Lung (tissue), 12 donors: ENCODE results near the gene CDC14A. TPM values are rescaled to one million over a fixed set of nuclear protein-coding genes. Genes with fewer than 3 reads are reported as not detected.

Source experiments
- ATAC-seq: fragments of 200-7000 bp; cut with Tn5 transposase; one replicate; pipeline ENCODE4 v1.9.1; 2020; ENCODE audit warnings: moderate number of reproducible peaks; ENCODE audit not compliant: insufficient read depth, low FRiP score
- DNase-seq, 3 donors: peaks; one replicate each; pipeline ENCODE4 v3.0.0-alpha.2; 2013 to 2017
- H3K27ac ChIP-seq, 2 donors: one replicate each; pipeline ENCODE4 v1.5.1; 2013; ENCODE audit warnings: mild to moderate bottlenecking in 2 of 2, moderate library complexity in 2 of 2, control low read depth in 1 of 2, inconsistent platforms in 1 of 2, low read depth in 1 of 2, low read length in 1 of 2
- H3K27me3 ChIP-seq, 3 donors: one replicate each; pipeline ENCODE4 v1.5.1; 2013; ENCODE audit warnings: low read length in 2 of 3; ENCODE audit not compliant: control insufficient read depth in 3 of 3, insufficient read depth in 3 of 3
- H3K36me3 ChIP-seq, 4 donors: one replicate each; pipeline ENCODE4 v1.5.1; 2013; ENCODE audit warnings: low read length in 4 of 4, mild to moderate bottlenecking in 1 of 4, moderate library complexity in 1 of 4; ENCODE audit not compliant: control insufficient read depth in 4 of 4, insufficient read depth in 4 of 4
- H3K4me1 ChIP-seq, 5 donors: one replicate each; pipeline ENCODE4 v1.5.1; 2013; ENCODE audit warnings: low read length in 5 of 5, mild to moderate bottlenecking in 2 of 5, moderate library complexity in 1 of 5; ENCODE audit not compliant: control insufficient read depth in 5 of 5, insufficient read depth in 5 of 5
- H3K4me3 ChIP-seq: one replicate; pipeline ENCODE4 v1.5.1; 2013; ENCODE audit warnings: mild to moderate bottlenecking, control low read depth, moderate library complexity
- H3K9ac ChIP-seq, 2 donors: one replicate each; pipeline ENCODE4 v1.5.1; 2013; ENCODE audit warnings: low read length in 2 of 2, control low read depth in 1 of 2; ENCODE audit not compliant: insufficient read depth in 1 of 2
- H3K9me3 ChIP-seq, 4 donors: one replicate each; pipeline ENCODE4 v1.5.1; 2013; ENCODE audit warnings: low read length in 3 of 4, mild to moderate bottlenecking in 1 of 4, moderate library complexity in 1 of 4; ENCODE audit not compliant: control insufficient read depth in 4 of 4, insufficient read depth in 3 of 4
- WGBS, 2 donors: extraction: QIAGEN DNeasy Blood & Tissue Kit; methylation state at CpG; one replicate each; pipeline ENCODE4 v1.1.7; 2013; 5-methylcytosine and 5-hydroxymethylcytosine counted together
- polyA plus RNA-seq, 2 donors: library from polyadenylated mRNA; stranded (reverse); fragments of 200-250 nt; gene quantifications; one replicate each; pipeline ENCODE4 v1.2.1, GENCODE V29; 2013
- total RNA-seq, 2 donors: library from RNA; depleted of rRNA in 1 of 2; stranded (reverse); fragments of >200 nt in 1 of 2; gene quantifications; one replicate each; pipeline ENCODE4 v1.2.1, GENCODE V29; 2014 to 2021
- TF ChIP-seq, protein P1 (sequence below): IDR thresholded peaks from 2 replicates; pipeline ENCODE4 v1.5.1; 2012; ENCODE audit warnings: mild to moderate bottlenecking; ENCODE audit errors: control extremely low read depth, extremely low read depth
- donor health status: control.
- donor health status: control.
- donor health status: Bipolar disorder and iron deficiency.
- donor health status: healthy.
- donor health status: DM: yes; HTN: yes; CAD: no.

CDC14A gene
- total and polyA plus RNA-seq, 4 donors = 3.6 to 45.4 (median 12.1) TPM

DNA sequence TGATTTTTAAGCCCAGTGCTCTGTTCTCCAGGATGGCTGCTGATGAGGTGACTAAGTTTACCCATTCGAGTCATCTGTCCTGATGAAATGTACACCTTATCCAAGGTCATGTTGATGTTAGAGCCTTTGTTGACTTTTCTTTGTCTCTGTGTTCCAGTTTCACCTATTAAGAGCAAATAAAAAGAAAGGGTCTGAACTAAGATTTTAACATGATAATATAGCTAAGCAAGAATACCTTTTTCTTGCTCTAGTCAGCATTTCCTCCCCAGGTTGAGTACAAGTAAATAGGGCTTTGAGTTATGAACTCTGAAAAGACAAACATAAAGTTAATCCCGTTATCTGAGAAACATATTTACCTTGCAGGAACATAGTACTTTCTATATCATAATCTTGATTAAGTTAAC, 133.6 kb downstream of the CDC14A start:
- Histone ChIP-seq H3K27me3 (no peaks in the 10 kb centered on the region), H3K9me3 (no peaks in the 10 kb centered on the region), H3K9ac (no peak overlapping the region), H3K27ac (no peak overlapping the region), H3K36me3 (peaks cover 0 to 3% (median 1%) of the 10 kb centered on the region in 4 donors), H3K4me3 (no peak overlapping the region), H3K4me1 (no peaks in the 10 kb centered on the region)
- 82 to 90% methylated on average over 2 of the region's 2 CpGs for WGBS, 2 donors
- DNase-seq = no peak
- TF ChIP-seq, protein P1, sequence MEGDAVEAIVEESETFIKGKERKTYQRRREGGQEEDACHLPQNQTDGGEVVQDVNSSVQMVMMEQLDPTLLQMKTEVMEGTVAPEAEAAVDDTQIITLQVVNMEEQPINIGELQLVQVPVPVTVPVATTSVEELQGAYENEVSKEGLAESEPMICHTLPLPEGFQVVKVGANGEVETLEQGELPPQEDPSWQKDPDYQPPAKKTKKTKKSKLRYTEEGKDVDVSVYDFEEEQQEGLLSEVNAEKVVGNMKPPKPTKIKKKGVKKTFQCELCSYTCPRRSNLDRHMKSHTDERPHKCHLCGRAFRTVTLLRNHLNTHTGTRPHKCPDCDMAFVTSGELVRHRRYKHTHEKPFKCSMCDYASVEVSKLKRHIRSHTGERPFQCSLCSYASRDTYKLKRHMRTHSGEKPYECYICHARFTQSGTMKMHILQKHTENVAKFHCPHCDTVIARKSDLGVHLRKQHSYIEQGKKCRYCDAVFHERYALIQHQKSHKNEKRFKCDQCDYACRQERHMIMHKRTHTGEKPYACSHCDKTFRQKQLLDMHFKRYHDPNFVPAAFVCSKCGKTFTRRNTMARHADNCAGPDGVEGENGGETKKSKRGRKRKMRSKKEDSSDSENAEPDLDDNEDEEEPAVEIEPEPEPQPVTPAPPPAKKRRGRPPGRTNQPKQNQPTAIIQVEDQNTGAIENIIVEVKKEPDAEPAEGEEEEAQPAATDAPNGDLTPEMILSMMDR = no peak
- ATAC-seq = no peak

DNA sequence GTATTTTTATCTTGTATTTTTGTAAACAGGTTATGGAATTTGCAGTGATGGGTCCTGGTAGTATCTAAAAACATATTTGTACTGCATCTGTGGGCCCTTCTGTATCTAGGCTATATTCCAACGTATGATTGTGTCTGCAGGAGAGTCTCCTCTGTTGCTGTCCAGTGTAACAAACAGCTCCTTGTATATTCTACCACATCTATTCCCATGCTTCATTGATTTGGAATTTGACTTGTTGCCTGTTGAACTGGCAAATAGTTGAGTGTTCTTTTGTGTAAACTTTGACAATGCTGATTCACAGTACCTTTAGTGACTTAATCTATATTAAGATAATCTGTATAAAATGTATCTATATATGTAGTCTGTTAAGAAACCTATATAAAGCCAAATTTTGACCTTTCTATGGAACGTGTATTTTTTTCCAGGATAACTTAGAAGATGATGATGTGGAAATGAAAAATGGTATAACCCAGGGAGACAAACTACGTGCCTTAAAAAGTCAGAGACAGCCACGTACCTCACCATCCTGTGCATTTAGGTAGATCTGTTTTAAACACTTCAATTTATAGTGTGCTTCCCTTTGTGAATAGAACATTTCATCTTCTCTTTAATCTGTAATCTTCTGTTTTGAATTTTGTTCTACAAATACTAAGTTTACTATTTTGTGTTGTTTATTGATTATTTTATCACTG, 142.2 kb downstream of the CDC14A start:
- Histone ChIP-seq H3K9ac (no peak overlapping the region), H3K4me1 (peaks cover 0 to 2% (median 0%) of the 10 kb centered on the region in 5 donors), H3K27me3 (no peaks in the 10 kb centered on the region), H3K4me3 (no peak overlapping the region), H3K27ac (no peak overlapping the region), H3K9me3 (no peaks in the 10 kb centered on the region), H3K36me3 (peaks cover 10 to 18% (median 16%) of the 10 kb centered on the region in 4 donors)
- ATAC-seq = no peak
- WGBS, 2 donors = 96% methylated on average over 4 of the region's 4 CpGs
- TF ChIP-seq, protein P1 = no peak
- no peak for DNase-seq

DNA sequence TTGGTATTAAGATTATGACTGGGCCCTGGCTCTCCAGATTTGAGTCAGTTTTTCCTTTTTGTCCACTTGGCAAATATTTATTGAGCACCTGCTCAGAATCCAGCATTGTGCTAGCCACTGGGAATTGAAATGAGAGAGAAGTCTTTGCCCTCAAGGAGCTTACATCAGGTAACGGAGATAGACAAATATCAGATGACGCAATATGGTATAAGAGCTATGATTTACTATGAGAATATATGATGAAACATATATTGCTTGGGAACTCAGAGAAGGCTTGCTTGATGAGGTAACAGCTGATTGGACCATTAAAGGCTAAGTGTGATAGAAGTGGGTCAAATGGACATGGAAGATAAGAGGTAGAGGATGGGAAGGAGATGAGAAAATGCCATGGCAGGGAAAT, 144.6 kb downstream of the CDC14A start:
- DNase-seq (no peak), ATAC-seq (no peak)
- no peak overlapping the region for H3K4me3 ChIP-seq
- H3K9ac ChIP-seq = no peak overlapping the region
- peaks cover 11 to 33% (median 17%) of the 10 kb centered on the region in 4 donors for H3K36me3 ChIP-seq
- H3K27ac ChIP-seq = no peak overlapping the region
- H3K4me1 ChIP-seq = peaks cover 0 to 2% (median 0%) of the 10 kb centered on the region in 5 donors
- no peaks in the 10 kb centered on the region for H3K27me3 ChIP-seq
- 86 to 91% methylated on average over 2 of the region's 2 CpGs for WGBS, 2 donors
- no peaks in the 10 kb centered on the region for H3K9me3 ChIP-seq
- TF ChIP-seq, protein P1 = no peak
